G401 (cell line): ENCODE results near the gene ARID4B. TPM values are rescaled to one million over a fixed set of nuclear protein-coding genes. Genes with fewer than 3 reads are reported as not detected.
"Not testable (repeated sequence)": the region's sequence is repeated elsewhere in the genome, so short reads cannot be mapped to it uniquely, and the experiment has no call there.

Experiments used
- DNase-seq: peaks from one replicate; pipeline ENCODE4 v3.0.0-alpha.2; 2015; ENCODE audit warnings: low spot score
- in situ Hi-C: cut with HindIII; loops from 2 replicates; pipeline ENCODE4 v1.10.0; 2016; ENCODE audit warnings: low sequenced_read_pairs, mixed read lengths
- total RNA-seq: library from RNA; depleted of rRNA; stranded (reverse); fragments of >200 nt; shearing (Covaris generic); gene quantifications from 2 replicates; pipeline ENCODE4 v1.2.3, GENCODE V29; 2014

The ARID4B gene
- total RNA-seq, 1 experiment from 2014 or later: 11.2 TPM

DNA sequence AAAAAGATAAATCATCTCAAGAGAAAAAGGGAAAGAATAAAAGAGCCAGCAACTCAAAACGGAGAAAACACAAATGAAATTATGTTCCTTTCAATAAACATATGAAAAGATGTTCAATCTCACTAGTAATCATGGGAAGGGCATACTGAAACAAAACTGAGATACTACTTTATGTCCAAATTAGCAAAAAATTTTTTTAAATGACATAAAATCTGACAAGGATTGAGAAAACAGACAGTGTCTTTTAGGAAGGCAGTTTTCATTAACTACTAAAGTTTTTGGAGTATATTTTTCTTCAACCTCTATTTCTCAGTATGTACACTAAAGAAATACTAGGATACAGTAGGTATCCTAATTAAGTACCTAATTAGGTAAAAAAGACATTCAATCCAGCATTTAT is 73.3 kb downstream of the ARID4B start:
- in situ Hi-C loops: no loop called here
- DNase-seq: no peak

- peak; percentile 86 for DNase-seq
- in situ Hi-C loops: no loop called here
Measured at GRCh38 chr1:235253219-235253962, 74.6 kb downstream of the ARID4B start.

- in situ Hi-C loops: no loop called here
Measured at GRCh38 chr1:235250430-235250829, 77.5 kb downstream of the ARID4B start.

GRCh38 chr1:235246022-235246948 is 81.7 kb downstream of the ARID4B start:
- DNase-seq: no peak
- in situ Hi-C loops: no loop called here

More at GRCh38 chr1:235250430-235250829, 77.5 kb downstream of the ARID4B start:
- DNase-seq: no peak

- in situ Hi-C loops: no loop called here
- no peak for DNase-seq
Measured at GRCh38 chr1:235244974-235245592, 82.9 kb downstream of the ARID4B start.

GRCh38 chr1:235240960-235241359 is 87.0 kb downstream of the ARID4B start:
- no peak for DNase-seq
- in situ Hi-C loops: no loop called here

DNA sequence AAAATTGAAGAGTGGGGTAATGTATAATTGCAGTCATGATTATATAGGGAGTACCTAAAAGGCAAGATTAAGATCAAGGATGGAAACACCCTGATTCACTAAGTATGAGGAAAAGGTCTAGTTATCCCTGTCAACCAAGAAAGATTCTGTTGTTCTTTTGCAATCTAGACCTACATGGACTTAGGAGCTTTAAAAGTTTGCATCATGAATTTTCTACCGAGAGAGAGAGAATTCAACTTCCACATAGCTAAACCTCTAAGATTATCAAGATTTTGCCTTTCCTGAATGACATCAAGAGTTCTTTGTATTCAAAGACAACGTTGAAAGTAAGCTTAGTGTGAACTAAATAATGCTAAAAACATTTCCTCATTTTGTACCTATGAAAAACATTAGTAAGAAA is 88.1 kb downstream of the ARID4B start:
- in situ Hi-C loops: no loop called here
- no peak for DNase-seq

DNA sequence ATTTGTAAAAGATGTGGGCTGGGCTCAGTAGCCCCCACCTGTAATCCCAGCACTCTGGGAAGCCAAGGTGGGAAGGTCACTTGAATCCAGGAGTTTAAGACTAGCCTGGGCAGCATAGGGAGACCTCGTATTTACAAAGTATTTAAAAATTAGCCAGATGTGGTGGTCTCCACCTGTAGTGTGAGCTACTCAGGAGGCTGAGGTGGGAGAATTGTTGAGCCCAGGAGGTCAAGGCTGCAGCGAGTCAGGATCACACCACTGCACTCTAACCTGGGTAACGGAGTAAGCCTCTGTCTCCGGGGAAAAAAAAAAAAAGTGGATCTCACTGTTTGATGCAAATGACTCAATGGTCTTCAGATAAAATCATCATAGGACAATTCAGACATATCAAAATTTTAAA is 89.4 kb downstream of the ARID4B start:
- DNase-seq: no peak
- in situ Hi-C loops: no loop called here

GRCh38 chr1:235236128-235236527 is 91.9 kb downstream of the ARID4B start:
- no peak for DNase-seq
- in situ Hi-C loops: no loop called here

DNA sequence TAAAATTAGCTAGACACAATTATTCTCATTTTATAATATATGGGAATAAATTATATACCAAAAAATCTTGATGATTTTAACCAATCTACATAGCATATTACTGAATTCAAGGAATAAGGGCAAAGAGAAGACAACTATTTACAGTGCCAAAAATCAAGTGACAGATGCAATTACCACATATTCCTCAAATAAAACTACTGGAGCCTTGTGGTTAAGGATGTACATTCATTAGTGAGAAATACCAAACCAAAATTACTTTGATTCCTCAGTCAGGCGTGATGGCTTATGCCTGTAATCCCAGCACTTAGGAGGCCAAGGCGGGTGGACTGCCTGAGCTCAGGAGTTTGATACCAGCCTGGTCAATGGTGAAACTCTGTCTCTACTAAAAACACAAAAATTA is 98.1 kb downstream of the ARID4B start:
- DNase-seq: no peak
- in situ Hi-C loops: no loop called here

DNA sequence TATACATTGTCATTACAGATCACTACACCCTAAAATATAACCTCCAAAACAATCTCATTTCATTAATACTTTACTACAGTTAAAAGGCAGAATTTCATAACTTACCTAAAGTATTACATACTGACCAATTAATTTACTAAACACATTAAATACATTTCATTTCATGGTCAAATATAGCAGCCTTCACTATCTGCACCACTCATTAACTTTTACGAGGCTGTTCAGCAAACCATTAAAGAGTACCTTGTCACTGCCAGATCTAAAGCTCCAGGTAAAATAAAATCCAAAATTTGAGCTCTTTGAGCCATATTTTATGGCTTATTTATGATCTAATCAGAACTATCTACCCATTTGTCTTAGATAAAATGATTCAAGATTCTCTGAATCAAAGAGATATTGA is 100.6 kb downstream of the ARID4B start:
- in situ Hi-C loops: no loop called here

DNA sequence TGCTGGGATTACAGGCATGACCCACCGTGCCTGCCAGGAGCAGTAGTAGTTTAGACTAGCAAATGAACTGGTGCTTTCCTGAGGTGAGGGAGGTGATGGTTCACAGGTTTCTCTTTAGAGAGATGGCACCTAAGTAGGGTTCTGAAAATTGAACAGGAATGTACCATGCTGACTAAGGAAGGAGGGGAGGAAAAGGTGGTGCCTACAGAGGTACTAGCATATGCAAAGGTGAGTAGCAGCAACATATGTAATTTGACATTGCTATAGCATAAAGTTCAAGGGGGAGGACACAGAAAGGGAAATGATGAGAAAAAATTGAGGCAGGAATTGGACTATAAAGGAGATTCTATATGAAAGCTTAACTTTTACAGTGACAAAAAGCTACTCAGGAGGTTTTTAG is 101.0 kb downstream of the ARID4B start:
- in situ Hi-C loops: no loop called here
- no peak for DNase-seq

More for the DNA sequence above, 100.6 kb downstream of the ARID4B start:
- no peak for DNase-seq

DNA sequence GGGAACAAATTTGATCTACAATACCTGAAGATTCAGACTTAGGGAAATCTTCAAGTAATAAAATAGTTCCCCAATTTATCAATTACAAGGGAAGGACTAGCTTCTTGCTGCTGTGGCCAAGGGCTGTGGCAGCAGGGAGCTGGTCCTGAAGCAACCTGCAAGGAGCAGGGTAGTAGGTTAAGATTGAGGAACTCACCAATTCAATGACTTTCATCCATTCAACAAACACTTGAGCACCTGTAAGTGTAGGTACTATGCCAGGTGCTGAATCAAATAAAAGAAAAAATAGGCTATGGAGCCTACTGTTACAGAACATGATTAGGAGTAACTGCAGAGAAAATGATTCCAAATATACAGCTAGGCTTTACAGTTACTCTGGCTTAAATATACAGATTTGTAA is 102.7 kb downstream of the ARID4B start:
- no peak for DNase-seq
- in situ Hi-C loops: no loop called here

DNA sequence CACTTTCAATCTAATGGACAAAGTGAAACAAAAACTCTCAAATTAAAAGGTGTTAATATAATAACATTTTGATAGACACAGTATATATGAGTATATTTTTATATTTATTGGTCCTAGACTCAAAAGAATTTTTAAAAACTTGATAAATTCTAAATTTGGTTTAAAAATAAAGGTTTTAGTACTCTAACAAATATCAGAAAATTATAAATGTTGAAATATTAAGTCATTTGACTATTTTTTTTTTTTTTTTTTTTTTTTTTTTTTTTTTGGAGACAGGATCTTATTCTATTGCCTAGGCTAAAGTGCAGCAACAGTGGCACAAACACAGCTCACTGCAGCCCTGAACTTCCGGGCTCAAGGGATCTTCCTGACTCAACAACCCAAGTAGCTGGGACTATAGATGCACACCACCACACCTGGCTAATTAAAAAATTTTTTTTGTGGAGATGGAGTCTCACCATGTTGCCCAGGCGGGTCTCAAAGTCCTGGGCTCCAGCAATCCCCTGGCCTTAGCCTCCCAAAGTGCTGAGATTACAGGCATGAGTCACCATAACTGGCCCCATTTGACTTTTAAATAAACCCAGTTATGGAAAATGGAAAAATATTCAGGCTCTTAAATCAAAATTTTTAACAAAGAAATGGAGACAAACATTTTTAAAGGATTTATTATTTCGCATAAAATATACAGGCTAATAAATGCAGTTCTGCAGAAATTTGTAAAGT is 106.2 kb downstream of the ARID4B start:
- in situ Hi-C loops: no loop called here
- DNase-seq: no peak

GRCh38 chr1:235215453-235215852 is 112.5 kb downstream of the ARID4B start:
- in situ Hi-C loops: no loop called here
- no peak for DNase-seq

GRCh38 chr1:235214962-235215361 is 113.0 kb downstream of the ARID4B start:
- DNase-seq, in situ Hi-C loops: not testable (repeated sequence)

GRCh38 chr1:235213752-235214151 is 114.2 kb downstream of the ARID4B start:
- DNase-seq: no peak
- in situ Hi-C loops: no loop called here

DNA sequence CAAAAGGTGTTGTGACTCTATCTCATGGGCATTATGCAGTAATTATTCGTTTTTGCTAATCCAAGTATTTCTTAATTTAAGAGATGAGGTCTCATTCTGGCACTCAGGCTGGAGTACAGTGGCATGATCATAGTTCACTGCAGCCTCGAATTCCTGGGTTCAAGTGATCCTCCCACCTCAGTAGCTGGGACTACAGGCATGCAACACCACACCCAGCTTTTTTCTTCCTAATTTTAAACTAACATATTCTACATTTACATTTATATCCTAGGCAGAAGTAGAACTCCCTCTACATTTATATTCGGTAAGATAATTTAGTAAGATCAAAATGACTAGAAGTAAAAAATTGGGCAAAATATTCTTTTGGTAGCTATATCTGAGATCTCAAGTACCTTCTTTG is 116.5 kb downstream of the ARID4B start:
- no peak for DNase-seq
- in situ Hi-C loops: no loop called here

GRCh38 chr1:235207209-235207565 is 120.8 kb downstream of the ARID4B start:
- DNase-seq: no peak
- in situ Hi-C loops: no loop called here
